NCI-H2081 (cell line): ENCODE results near the gene UBAP1.
"Not testable (repeated sequence)": the region's sequence is repeated elsewhere in the genome, so short reads cannot be mapped to it uniquely, and the experiment has no call there.

ENCODE experiments used
- DNase-seq, 2 experiments: peaks; one replicate each; lab custom pipeline; 2025; lab: John Stamatoyannopoulos, UW

The UBAP1 gene

DNA sequence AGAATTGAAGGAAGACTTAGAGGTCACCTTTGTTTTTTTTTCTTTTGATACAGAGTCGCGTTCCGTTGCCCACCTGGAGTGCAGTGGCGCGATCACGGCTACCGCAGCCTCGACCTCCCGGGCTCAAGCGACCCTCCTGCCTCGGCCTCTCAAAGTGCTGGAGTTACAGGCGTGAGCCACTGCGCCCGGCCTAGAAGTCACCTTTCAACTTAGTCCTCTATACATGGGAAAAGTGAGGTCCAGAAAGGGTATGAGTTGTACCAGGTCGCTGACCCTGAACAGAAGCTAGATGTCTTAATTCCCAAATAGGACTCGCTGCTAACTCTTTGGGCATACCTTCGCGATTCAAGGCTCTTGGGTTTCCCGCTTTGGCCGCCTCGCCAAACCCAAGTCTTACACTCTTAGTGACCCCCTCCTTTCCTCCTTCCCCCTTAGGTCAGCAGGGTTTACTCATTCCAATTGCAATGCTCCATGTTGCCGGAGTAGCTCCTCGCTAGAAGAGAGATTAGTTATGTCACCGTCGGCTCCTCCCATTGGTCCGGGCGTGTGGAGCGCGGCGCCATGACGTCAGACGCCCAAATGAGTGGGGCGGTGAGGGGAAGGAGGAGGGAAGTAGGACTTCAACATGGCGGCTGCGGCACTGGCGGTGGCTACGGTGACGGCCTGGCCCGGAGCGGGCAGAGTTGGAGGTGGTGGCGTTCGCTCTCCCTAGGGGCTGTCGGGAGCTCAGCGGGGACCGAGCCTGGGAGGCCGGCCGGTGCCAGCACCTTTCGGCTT, at the start of gene UBAP1:
Gene UBAP1 (plus strand): TSS at position 608 of the 777 bp plus-strand sequence. CDS start 41,872 bp downstream, outside the sequence.
- DNase-seq, result peak; percentile 97 to 98

DNA sequence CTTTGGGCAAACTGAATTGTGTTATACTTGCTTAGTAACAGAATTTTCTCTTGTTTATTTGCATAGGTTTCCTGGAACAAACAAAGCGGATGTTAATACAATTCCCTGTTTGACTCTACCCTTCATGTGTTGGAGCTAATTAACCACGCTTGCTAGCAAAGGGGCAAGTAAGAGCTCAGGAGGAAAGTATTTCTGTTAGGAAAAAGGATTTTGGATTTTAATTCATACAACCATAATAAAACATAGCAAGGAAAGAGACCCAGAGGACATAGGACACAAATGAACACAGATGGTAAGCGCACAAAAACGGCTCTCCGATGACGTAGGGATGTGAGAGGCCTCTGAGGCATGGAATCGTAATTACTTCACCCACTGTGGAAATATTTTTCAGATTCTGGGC, 47.3 kb upstream of the UBAP1 start:
- DNase-seq, result no peak

- no peak for DNase-seq
Observed at GRCh38 chr9:34133436-34133949, 45.4 kb upstream of the UBAP1 start.

GRCh38 chr9:34134521-34134920, 44.3 kb upstream of the UBAP1 start:
- no peak for DNase-seq

DNA sequence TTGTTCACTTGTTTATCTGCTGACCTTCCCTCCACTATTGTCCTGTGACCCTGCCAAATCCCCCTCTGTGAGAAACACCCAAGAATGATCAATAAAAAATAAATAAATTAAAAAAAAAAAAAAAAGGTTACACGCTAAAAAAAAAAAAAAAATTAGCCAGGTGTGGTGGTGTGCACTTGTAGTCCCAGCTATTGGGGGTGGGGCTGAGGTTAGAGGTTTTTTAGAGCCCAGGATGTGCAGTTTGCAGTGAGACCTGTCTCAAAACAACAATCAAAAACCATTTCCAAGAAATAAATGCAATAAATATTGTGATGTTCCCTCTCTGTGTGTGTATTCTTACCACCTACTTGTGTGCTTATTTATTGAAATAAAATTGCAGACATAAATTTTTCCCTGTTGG, 40.2 kb upstream of the UBAP1 start:
- not testable (repeated sequence) for DNase-seq

DNA sequence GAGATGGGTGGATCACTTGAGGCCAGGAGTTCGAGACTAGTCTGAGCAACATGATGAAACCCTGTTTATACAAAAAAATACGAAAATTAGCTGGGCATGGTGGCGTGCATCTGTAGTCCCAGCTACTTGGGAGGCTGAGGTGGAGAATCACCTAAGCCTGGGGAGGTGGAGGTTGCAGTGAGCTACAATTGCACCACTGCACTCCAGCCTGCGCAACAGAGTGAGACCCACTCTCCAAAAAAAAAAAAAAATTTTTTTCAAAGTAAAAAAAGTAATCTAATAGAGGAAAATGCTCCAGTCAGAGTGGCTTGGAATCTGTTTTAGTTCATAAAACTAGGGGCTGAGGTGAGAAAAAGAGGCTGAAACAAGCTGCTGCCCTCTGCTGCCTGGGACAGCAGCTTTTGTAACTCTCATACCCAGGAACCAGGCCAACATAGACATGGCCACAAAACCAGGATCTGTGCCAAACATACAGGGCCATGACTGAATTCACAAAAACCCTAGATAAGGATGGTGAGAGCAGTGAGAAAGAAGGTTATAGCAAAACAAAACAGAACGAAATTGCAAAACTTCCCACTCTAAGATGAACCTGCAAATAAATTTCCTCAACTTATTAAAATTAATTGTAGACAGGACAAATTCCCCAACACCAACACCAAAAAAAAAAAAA, 39.2 kb upstream of the UBAP1 start:
- peak in 1 of 2 experiments; percentile 20 for DNase-seq

GRCh38 chr9:34140853-34141252, 38.0 kb upstream of the UBAP1 start:
- no peak for DNase-seq

- no peak for DNase-seq
Observed at GRCh38 chr9:34143116-34143515, 35.7 kb upstream of the UBAP1 start.

GRCh38 chr9:34145165-34145564, 33.7 kb upstream of the UBAP1 start:
- no peak for DNase-seq

DNA sequence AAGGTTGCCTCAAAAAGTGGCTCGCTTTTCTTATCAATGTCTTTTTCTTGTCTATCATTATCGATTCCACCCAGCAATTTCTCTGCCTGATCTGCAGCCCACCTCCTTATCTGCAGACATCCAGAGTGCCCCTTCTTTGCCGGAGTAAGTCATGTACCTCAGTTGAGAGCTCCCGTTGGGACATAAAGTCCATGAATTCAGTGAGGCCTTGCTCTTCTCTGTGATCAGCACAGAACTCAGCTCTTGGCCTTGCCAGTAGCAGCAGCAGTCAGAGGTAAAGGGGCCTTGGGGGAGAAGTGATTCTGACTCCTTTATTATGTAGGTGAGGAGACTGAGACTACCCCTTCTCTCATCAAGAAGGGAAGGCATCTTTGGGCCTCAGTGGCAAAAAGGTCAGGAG, 27.4 kb upstream of the UBAP1 start:
- DNase-seq, result no peak

- DNase-seq, result no peak
Observed at GRCh38 chr9:34154057-34154456, 24.8 kb upstream of the UBAP1 start.

DNA sequence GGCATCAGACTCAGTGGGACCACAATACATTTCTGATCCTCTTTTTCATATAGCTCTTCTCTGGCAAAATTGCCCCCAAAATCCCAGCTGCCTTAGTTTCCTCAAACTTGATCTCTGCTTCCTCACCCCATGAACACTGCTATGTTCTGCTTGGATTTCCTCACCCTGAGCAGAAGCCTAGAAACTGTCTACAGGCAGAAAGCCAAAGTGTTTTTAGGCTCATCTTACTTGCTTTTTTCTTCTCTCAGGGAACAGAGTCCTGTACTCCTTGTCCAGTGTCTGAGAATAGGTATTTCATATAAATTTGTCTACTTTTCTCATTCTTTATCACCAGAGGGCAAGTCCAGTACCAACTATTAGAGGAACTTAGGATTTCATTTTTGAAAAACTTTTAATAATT, 21.5 kb upstream of the UBAP1 start:
- DNase-seq, result no peak

GRCh38 chr9:34157898-34158297, 20.9 kb upstream of the UBAP1 start:
- DNase-seq, result no peak

DNA sequence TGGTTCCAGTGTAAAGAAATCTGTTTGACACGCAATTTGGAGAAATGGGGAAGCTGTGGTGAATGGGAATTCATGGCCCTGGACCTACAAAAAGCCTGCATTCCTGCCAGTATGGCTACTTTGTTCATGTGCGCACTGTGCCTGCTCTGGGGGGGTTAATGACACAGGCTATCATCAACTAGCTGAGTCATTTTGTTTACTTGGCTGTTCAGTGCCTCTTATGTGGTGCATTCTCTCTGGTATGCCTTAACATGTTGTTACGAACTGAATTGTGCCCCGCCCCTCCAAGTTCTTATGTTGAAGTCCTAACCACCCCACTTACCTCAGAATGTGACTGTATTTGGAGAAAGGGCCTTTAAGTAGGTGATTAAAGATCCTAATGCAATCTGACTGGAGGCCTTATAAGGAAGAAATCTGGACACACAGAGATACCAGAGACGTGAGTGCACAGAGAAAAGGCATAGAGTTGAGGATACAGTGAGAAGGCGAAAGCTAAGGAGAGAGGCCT, 20.4 kb upstream of the UBAP1 start:
- peak in 1 of 2 experiments; percentile 25 for DNase-seq

GRCh38 chr9:34163434-34163833, 15.4 kb upstream of the UBAP1 start:
- no peak for DNase-seq

GRCh38 chr9:34169125-34169524, 9.7 kb upstream of the UBAP1 start:
- DNase-seq, result no peak

DNA sequence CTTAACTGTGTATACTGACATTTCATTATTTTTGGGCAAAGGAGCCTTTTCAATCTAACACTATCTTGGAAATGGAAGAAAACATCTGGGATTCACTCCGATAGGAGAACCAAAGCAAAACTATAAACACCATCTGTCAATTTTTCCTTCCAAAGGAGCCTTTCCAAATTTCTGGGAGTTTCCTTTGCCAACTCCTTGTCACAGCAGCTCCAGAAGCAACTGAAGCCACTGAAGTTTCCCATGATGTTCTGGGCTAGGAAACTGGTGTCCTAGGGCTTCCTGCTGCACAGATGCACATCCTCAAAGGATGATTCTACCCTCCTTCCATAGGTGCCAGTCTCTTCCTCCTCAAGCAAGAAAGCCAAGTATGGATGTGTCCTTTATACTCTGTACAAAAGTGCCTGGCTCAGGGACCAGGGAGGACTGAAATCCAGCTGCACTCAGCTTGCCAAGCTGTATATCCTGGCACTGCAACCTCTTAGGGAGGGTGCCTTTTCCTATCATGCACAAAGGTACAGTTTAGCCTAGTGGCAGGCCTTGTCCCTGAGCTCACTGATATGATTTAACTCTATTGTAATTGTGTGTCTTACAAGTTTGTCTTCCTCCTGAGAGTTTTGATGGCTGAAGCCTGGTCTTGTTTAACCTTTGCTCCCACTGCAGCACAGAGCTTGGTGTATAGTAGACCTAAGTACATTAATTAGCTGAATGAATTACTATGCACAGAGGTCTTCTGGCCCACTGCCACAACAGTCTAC, 8.4 kb upstream of the UBAP1 start:
- DNase-seq, result no peak

DNA sequence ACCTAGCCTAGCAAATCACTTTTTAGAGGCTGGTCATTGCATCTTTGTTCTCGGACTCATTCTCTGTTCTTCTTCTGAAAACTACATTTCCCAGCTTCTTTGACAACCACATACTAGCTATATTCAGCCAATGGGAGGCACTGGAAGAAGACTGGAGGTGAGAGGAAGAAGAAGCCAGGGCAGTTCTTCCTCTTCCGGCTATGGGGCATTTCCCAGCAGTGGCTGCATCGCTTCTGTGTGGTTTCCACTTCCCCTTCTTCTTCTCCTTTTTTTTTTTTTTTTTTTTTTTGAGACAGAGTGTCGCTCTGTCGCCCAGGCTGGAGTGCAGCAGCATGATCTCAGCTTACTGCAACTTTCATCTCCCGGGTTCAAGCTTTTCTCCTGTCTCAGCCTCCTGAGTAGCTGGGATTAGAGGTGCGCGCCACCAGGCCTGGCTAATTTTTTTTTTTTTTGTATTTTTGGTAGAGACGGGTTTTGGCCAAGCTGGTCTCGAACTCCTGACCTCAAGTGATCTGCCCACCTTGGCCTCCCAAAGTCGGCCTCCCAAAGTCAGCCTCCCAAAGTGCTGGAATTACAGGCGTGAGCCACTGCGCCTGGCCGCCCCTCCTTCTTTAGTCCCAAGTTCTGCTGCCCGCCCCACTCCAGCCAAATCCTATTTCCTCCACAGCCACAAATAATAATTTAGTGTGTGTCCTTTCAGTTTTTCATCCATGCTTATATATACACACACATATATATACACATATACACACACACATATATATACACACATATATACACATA, 6.9 kb upstream of the UBAP1 start:
- no peak for DNase-seq

DNA sequence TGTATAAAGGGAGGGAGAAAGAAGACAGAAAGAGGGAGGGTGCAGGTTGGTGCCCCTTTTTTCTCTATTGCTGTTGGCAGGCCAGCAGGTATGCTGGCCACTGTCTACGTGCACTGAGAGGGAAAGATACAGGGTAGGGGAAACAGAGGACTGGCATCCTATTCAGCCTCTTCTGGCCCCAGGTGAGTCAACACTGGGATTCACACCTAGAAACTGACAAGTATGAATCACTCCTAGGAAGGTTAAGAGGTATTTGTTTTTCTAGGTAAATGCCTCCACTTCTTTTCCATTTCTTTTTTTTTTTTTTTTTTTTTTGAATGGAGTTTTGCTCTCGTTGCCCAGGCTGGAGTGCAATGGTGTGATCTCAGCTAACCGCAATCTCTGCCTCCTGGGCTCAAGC, 2.8 kb upstream of the UBAP1 start:
- no peak for DNase-seq

GRCh38 chr9:34177593-34178435, 1.0 kb upstream of the UBAP1 start:
- DNase-seq, result no peak
